ENCODE results near the gene ITGA4.

Gene ITGA4

GRCh38 chr2:181576431-181576830, 119.2 kb downstream of the ITGA4 start:
- DNase-seq = no peak

- DNase-seq = no peak
Observed at GRCh38 chr2:181578829-181579228, 121.6 kb downstream of the ITGA4 start.

GRCh38 chr2:181581534-181581933, 124.3 kb downstream of the ITGA4 start:
- DNase-seq = no peak

GRCh38 chr2:181585732-181586131, 128.5 kb downstream of the ITGA4 start:
- no peak for DNase-seq
